ENCODE measurements around the gene KMT5B.
"Not testable (repeated sequence)": the region's sequence is repeated elsewhere in the genome, so short reads cannot be mapped to it uniquely, and the experiment has no call there.

KMT5B gene

DNA sequence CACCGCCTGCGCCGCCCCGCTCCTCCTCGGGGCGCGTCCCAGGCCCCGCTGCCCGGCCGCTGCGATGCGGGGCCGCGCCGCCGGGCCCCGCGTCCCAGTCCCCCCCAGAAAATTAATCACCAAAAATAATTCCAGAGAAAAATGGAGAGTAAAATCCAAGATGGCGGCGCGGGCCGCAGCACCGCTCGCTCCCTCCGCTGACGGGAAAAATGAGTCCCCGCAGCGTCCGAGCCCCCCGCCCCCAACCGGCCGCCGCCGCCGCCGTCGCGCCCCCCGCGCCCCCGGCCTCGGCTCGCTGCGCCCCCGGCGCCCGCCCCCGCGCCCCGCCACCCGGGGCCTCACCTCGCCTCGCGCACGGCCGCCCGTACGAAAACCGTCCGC lies at the start of gene KMT5B:
KMT5B (minus strand) TSS at position 162 of the 381 bp plus-strand sequence. CDS start 23,220 bp downstream, outside the sequence.
- DNase-seq: no peak

DNA sequence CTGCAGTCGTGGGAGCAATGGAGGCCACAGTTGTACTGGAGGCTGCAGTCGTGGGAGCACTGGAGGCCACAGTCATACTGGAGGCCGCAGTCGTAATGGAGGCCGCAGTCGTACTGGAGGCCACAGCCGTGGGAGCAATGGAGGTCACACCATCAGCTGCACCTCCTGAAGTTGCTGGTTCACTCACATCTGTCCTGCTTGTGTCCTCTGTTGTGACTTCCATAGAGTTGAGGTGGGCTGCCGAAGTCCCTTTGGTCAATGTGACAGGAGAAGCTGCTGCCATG lies 49.4 kb upstream of the KMT5B start:
- no peak for DNase-seq

DNA sequence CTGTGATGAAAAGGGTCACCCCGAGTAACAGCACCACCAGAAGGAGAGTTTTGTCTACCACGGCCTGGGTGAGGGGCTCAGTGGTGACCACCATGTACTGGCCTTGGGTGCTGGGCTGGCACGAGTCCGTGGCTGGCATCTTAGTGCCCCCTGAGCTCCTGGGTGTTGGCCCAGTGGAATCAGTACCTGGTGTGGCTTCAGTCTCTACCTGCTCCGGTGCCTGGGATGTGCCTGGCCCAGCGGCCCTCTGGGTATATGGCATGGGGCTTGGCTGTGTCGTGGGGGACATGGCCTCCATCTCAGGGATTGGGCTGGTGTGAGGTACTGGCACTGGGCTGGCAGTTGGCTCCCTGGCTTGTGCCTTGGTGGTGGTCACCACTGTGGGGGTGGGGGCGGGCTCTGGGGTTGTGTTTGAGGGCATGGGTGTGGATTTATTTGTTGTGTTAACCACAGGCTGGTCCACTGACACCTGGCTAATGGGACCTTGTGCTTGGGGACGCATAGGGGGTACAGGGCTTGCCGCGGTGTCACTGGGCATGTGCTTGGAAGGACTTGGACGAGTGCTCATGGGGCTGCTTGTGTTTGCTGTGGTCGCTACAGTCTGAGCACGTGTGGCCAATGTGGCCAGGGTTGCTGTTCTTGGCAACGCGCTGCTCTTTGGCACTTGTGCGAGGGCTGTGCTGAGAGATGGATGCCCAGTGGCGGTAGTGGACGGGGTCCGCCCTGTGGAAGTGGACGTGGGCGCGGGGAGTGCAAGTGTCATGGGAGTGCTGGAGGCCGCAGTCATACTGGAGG lies 48.9 kb upstream of the KMT5B start:
- DNase-seq: no peak

DNA sequence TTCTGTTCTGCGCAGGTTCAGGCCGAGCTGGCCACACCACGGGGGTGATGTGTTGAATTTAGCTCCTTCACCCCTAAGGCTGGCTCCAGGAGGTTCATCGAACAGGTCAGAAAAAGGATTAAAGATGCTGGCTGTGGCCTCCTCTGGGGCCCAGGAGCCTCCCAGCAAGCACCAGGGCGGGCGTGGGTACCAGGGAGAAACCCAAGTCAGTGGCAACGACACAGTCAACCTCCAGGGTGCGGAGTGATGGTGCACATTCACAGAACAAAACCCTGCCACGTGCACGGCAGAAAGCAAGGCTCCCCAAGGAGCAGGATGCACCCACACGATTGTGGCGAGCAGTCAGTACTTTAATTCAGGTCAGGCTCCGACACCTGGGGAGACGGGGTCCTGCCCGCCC lies 47.9 kb upstream of the KMT5B start:
- no peak for DNase-seq

DNA sequence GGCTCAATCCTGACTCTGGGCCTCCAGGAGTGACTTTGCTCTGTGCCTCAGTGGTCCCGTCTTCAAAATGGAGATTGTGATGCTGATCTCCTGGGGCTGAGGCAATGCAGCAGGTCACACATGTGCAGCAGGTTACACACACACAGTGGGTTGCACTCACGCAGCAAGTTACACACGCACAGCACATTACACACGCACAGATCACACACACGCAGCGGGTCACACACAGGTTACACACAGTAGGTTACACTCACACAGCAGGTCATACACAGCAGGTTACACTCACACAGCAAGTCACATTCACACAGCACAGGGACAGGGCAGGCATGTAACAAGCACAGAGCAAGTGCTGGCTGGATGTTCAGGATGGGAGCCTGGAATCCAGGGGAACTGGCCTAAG lies 47.4 kb upstream of the KMT5B start:
- DNase-seq: no peak

DNA sequence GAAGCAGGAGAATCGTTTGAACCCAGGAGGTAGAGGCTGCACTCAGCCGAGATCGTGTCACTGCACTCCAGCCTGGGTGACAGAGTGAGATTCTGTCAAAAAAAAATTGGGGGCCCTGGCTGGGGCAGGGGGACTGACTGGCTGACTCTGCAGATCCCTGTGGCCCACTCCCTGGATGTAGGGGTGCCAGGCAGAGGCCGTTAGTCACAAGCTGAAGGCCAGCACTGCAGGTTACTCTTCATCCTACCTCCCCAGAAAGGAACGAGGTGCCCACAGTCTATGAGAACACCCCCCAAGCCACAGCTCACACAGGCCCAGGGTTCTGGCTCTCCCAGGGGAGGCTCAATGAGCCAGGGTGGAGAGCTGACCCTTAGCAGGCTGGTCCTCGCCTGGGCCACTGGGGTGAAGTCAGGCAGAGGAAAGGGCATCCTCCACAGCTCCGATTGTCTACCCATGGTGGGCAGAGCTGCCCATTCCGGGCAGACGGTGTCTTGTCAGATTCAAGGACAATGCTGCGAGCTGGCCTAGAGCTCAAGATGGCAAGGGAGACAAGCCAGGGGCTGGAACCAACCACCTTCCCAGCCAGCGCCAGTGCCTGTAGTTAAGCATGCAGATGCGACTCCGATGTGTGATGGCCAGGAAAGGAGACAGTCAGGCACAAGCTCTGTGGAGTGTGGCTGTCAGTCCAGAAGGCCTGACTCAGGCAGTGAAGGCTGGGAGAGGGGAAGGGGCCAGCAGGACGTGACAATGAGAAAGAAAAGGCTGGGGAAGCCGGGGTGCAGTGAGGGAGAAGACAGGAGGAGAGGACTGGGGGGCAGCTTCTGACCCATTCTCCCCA lies 46.2 kb upstream of the KMT5B start:
- DNase-seq: no peak

DNA sequence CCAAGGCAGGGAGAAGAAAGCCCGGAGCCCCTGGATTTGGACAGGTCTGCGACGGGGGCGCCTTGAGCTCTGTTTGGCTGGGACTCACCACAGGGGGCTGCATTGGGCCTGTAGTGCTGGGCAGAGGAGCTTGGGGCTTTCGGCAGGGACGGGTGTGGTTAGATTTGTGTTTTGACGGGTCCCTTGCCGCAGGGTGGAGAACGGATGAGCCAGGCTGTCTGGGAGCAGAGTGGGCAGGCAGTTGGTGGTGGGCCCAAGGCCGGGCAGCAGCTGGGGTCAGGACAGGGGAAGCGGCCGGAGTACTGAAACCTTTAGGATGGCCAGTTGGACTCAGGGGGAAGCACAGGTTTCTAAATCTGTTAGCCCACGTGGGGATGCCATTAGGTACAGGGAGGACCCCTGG lies 45.3 kb upstream of the KMT5B start:
- DNase-seq: no peak

DNA sequence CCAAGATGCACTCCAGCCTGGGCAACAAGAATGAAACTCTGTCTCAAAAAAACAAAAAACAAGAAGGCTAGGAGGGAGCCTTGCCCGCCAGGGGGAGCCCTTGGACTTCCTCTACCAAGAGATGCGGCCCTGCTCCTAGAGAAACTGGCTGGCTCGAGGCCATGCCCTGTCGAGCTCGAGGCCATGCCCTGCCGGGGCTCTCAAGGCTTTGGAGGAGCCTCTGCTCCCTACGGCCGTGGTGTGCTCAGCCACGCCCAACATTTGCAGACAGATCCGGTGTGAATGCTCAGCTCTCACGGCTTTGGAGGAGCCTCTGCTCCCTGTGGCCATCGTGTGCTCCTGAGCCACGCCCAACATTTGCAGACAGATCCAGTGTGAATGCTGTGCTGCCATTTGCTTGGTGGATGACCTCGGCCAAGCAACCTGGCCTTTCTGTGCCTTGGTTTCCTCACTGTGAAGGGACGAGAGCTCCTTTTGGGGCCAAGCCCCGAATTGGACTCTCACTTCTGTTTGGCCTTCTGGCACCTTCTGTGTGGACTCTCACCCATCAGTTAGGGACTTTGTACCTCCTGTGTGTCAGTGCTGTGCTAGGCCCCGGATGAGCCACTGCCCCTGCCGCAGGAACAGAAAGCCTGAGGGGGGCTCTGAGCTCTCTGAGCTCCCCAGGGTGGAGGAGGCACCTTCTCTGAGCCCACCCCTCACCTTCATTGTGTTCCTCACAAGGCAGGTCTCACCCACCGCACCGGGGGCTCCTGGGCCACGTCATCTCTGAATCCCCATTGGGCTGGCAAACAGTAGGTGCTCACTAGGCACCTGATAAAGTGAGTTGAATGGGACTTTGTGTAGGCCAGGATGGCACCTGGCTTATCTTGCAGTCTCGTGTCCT lies 44.6 kb upstream of the KMT5B start:
- DNase-seq: peak; percentile 75

DNA sequence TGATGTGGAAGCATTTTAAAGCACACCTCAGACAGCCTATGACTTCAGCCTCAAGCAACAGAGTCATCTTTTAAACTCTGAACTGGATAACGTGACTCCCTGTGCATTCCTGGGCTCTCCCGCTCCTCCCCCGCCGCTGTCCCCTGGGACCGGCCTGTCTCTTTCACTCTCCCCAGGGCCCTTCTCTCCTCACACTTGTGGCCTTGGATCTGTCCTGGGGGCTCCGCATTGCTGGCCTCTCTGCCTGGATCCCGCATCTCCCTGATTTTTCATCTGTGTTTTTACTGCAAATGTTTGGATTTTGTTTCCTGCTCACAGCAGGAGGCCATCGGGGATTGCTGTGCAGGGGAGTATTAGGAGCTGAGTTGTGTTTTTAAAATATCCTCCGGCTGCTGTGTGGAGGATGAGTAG lies 43.2 kb upstream of the KMT5B start:
- no peak for DNase-seq

DNA sequence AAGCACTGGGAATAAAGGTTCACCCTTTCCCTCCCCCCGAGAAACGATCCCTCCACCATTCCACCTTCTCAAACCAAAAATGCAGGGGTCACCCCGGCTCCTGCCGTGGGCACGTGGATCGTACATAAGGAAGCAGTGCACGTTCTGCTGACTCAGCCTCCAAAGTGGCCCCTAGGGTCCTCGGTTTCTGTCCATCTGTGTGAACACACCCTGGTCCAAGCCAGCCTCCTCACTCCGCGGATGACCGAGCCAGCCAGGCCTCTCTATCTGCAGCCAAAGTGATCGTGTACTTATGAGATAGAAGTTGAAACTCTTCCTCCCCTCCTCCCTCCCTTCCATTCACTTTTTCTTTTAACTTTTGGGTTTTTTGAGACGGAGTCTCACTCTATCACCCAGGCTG lies 42.4 kb upstream of the KMT5B start:
- DNase-seq: no peak

DNA sequence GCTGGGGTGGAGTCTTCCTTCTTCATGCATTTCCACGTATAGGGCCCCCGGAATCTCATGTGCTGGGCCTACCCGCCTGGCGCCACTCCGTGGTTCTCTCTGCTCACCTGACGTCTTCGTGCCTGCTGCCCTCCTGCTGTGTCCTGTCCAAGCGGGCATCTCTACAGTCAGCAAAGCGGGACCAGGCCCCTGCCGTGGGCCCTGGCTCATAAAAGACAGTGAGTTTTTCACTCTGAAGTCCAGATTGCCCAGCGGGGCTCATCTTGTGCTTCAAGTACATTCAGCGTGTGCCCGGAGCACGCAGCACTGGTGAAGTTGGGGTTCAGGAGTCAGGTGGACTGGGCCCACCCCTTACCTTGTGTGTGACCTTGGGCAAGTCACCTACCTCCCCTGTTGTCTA lies 41.3 kb upstream of the KMT5B start:
- no peak for DNase-seq

DNA sequence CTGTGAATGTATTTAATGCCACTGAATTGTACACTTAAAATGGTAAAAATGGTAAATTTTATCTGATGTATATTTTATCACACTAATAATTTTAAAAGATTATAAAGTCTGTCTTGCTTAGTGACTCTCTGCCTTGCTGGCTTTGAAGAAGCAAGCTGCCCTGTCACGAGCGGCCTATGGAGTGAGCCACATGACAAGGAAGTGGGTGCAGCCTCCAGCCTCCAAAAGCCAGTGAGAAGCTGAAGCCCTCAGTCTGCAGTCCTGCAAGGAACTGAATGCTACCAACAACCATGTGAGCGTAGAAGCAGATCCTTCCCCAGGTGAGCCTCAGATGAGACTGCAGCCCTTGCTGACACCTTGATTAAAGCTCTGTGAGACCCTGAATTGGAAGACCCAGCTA lies 38.7 kb upstream of the KMT5B start:
- DNase-seq: no peak

DNA sequence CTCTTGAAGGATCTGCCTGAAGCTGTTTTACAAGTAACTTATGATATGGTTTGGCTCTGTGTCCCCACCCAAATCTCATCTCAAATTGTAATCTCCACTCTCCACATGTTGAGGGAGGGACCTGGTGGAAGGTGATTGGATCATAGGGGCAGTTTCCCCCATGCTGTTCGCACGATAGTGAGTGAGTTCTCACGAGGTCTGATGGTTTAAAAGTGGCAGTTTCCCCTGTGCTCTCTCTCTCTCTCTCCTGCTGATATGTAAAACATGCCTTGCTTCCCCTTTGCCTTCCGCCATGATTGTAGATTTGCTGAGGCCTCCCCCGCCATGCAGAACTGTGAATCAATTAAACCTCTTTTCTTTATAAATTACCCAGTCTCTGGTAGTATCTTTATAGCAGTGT lies 31.8 kb upstream of the KMT5B start:
- not testable (repeated sequence) for DNase-seq

DNA sequence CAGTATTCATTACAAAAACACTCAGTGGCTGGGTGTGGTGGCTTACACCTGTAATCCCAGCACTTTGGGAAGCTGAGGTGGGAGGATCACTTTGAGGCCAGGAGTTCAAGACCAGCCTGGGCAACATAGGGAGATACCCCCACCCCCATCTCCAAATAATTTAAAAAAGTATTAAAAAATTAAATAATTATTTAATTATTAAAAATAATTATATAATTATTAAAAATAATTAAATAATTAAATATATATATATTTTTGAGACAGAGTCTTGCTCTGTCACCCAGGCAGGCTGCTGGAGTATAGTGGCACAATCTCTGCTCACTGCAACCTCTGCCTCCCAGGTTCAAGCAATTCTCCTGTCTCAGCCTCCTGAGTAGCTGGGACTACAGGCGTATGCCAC lies 30.8 kb upstream of the KMT5B start:
- not testable (repeated sequence) for DNase-seq

DNA sequence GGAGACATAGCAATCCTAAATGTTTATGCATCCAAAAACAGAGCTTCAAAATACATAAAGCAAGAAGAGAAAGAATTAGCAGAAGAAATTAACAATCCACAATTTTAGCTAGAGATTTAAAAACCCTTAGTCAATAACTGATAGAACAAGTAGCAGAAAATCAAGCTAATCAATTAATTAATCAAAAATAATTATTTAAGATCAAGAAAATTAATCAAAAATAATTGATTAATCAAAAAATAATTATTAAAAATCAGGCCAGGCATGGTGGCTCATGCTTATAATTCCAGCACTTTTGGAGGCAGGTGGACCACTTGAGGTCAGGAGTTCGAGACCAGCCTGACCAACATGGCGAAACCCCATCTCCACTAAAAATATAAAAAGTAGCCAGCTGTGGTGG lies 29.5 kb upstream of the KMT5B start:
- DNase-seq: no peak

DNA sequence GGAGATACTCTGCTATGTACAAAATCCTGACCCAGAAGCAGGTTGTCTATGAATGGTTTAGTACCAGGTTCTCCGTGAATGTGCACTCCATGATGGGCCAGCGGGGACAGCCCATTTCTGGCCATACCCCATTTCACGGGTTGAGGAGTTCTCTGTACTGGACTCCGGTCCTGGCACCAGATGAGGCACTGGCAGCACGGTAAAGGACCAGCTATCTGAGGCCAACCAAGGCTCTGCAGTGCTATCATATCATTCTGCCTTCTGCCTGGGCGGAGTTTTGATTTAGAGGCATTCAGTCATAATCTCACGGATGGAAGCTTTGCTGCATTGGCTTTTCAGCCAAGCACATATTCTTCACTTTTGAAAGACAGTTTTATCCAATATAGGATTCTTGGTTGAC lies 18.5 kb upstream of the KMT5B start:
- DNase-seq: no peak

DNA sequence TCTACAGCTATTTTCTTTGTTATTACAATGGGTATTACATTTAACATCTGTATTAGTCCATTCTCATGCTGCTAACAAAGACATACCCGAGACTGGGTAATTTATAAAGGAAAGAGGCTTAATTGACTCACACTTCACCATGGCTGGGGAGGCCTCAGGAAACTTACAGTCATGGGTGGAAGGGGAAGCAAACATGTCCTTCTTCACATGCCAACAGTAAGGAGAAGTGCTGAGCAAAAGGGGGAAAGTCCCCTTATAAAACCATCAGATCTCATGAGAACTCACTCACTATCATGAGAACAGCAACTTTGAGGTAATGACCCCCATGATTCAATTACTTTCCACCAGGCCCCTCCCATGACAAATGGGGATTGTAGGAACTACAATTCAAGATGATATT lies 16.5 kb upstream of the KMT5B start:
- DNase-seq: no peak

DNA sequence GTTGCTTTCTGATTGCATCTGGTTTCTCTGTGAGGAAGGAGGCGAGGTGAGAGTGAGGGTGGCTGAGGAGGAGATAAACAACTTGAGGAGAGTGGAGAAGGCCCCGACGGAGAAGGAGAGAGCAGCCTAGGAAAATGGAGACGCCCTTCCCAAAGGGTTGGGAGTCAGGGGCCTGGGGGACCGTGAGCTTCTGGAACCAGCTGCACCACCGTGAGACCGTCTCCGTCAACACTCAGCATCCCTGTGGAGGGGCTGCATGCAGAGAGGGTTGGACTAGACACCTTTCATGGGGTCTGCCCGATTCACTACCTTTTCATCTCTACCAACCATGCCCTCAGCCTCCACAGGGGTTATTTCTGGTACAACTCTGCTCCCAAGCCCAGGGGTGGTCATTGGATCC lies 13.3 kb upstream of the KMT5B start:
- DNase-seq: no peak

DNA sequence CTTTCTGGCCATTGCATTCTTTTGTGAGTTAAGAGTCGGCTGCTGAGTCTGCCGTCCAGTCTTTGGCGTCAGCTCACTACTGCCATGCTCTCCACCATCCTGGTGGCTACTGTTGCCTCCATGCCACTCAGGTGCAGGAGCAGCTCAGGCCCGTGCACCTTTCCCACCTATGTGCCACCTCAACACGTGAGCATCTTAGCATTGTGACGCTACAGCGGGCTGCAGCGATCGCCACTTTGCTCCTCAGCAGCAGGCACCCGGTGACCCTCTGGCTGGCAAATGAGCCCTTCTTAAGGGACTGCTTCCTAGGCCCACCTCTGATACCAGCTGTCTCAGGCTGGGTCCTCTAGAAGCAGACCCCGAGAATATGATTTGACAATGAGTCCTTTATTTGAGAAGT lies 11.5 kb upstream of the KMT5B start:
- no peak for DNase-seq

DNA sequence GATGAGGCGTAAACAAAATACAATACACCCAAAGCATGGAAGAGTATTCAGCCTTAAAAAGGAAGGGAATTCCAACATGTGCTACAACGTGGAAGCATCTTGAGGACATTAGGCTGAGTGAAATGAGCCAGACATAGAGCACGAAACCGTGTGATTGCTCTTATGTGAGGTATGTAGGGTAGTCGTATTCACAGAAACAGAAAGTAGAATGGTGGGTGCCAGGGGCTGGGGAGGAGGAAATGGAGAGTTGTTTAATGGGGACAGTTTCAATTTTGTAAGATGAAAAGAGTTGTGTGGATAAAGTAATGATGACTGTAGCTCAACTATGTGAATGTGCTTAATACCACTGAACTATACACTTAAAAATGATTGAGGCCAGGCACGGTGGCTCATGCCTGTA lies 10.2 kb upstream of the KMT5B start:
- DNase-seq: no peak

DNA sequence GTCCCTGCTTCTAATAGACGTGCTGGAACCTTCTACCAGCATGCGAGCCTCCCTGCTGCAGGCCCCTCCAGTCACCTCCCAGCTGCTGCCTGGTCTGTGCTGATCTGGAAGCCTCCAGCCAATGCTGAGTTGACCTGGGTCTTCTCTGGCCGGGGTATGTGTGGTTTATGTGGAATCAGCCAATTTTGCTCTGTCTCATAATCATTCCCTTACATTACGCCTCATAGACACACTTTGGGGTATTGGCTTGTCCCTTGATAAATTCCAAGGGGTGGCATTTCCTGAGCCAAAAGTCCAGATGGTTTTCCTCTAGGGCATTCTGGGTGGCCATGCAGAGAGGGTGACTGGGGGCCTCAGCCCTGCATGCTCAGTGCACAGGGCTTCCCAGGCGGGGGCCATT lies 8.3 kb upstream of the KMT5B start:
- DNase-seq: no peak

DNA sequence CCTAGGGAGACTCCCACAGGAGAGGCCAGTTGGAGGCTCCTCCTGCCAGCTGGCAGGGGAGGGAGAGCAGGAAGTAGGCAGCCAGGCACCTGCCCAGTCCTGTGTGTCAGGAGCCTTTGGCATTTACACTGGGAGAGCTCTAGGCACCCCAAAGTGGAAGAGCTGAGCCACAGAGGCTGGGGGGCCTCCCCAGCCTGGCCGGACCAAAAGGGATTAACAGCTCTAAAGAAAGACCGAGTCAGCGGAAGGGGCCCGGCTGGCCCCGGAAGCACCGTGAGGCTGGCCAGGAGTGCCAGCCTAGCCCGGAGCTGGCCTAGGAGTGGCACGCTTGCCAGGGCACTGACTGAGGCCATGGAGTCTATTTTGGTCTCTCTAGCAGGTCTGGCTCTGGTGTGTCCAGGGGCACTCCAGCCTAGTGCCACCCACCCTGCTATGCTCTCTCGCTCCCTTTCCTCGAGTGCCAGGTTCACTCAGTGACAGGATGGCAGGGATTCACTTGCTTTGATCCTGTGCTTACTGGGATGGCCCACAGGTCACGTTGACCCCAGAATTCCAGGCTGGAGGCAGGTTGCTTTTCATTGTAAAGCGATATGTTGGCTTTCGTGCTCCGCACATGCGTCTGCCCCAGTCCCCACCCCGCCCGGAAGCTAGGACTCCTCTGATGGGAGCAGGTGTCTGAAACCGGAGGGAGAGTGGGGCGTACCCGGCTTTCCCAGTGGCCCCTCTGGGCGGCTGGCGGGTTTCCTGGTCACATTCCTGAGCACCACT lies 3.3 kb upstream of the KMT5B start:
- DNase-seq: no peak

Data from NK-92 treated with Interleukin-12 subunit alpha and Interleukin-12 subunit beta, amount 100 ng/mL, for 24 hours (cell line).